DND-41 (cell line): ENCODE results near the gene HOGA1.
A peak's percentile ranks its signal among the peaks of the same experiment; 100 is the strongest.

Source experiments
- ATAC-seq: fragments of 200-7000 bp; cut with Tn5 transposase; 3 replicates; pipeline ENCODE4 v1.9.1; 2021; ENCODE audit warnings: low read depth; ENCODE audit not compliant: insufficient read depth
- DNase-seq: peaks from one replicate; pipeline ENCODE4 v3.0.0-alpha.2; 2020
- H2AFZ ChIP-seq: 2 replicates; pipeline ENCODE4 v1.6.0; 2012; ENCODE audit warnings: low read depth, low read length
- H3K27ac ChIP-seq: 2 replicates; pipeline ENCODE4 v1.5.1; 2012; ENCODE audit warnings: low read length, inconsistent platforms
- H3K27me3 ChIP-seq: fragments of 200-600 bp; sonication (generic); 2 replicates; pipeline ENCODE4 v1.6.0; 2012; ENCODE audit warnings: low read length, mild to moderate bottlenecking, inconsistent platforms; ENCODE audit not compliant: insufficient read depth, poor library complexity
- H3K36me3 ChIP-seq: 2 replicates; pipeline ENCODE4 v1.5.1; 2012; ENCODE audit warnings: low read length, inconsistent platforms; ENCODE audit not compliant: insufficient read depth
- H3K4me1 ChIP-seq: 2 replicates; pipeline ENCODE4 v1.5.1; 2012; ENCODE audit warnings: mild to moderate bottlenecking, low read length; ENCODE audit not compliant: insufficient read depth
- H3K4me2 ChIP-seq: 2 replicates; pipeline ENCODE4 v1.6.0; 2012; ENCODE audit warnings: mild to moderate bottlenecking, moderate library complexity, low read length, inconsistent platforms; ENCODE audit not compliant: insufficient read depth
- H3K4me3 ChIP-seq, 2 experiments: fragments of 200-600 bp in 1 of 2; shearing (Covaris generic) in 1 of 2; 2 replicates each; pipeline ENCODE4 v1.5.1; 2012 to 2016; ENCODE audit warnings: inconsistent platforms in 2 of 2, low read length in 2 of 2, mild to moderate bottlenecking in 2 of 2, low read depth in 1 of 2, moderate library complexity in 1 of 2
- H3K79me2 ChIP-seq: 2 replicates; pipeline ENCODE4 v1.6.0; 2012; ENCODE audit warnings: low read length, inconsistent platforms; ENCODE audit not compliant: insufficient read depth
- H3K9ac ChIP-seq: 2 replicates; pipeline ENCODE4 v1.6.0; 2012; ENCODE audit warnings: low read depth, mild to moderate bottlenecking, inconsistent platforms, low read length, moderate library complexity
- H3K9me3 ChIP-seq: 2 replicates; pipeline ENCODE4 v1.5.1; 2012; ENCODE audit warnings: low read length, moderate library complexity, mild to moderate bottlenecking, inconsistent platforms; ENCODE audit not compliant: insufficient read depth, severe bottlenecking
- H4K20me1 ChIP-seq: 2 replicates; pipeline ENCODE4 v1.6.0; 2012; ENCODE audit warnings: low read length; ENCODE audit not compliant: insufficient read depth
- CTCF ChIP-seq: IDR thresholded peaks from 2 replicates; pipeline ENCODE4 v1.5.1; 2012; ENCODE audit warnings: borderline replicate concordance, low read length, moderate library complexity, mild to moderate bottlenecking; ENCODE audit not compliant: poor library complexity, severe bottlenecking; ENCODE audit errors: extremely low read depth
- EZH2 ChIP-seq: IDR thresholded peaks from 3 replicates; pipeline ENCODE4 v1.6.1; 2012; ENCODE audit warnings: borderline replicate concordance, low read depth, mild to moderate bottlenecking, moderate library complexity, low read length, inconsistent platforms; ENCODE audit not compliant: severe bottlenecking

The HOGA1 gene

DNA sequence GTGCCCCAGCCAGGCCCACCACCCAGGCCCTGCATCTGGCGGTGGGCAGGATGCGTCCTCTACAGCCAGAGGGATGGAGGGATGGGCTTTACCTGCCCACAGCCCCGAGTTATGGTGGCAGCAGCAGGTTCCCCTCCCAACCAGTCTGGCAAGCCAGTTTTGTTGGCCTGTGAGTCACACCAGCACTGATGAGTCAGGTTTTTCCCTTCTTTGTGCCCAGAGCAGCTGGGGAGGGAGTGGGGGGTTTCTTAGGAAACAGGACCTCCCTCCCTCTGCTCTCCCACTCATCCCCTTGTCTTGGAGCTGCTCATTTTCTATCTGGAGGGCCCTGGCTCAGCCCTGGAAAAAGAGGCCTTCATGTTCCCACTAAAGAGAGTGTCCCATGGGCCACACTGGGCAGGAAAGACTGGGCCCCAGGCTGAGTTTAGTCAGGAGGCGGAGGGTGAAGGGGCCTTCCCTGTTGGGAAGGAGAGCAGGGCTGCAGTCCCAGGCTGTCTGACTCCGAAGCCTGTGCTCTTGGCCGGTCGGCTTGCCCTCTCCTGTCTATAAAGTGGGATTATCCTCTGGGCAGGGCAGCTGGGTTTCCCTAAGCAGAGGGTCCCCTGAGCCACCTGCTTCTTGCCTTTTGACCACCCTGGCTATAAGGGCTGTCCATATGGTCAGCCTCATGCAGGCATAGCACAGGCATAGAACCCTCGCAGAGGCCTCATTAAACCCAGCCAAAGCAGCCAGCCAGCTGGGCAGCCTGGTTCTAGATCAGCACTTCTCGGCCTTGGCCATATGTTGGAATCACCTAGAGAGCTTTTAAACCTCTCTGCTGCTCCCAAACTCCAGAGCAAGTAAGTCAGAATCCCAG lies 41.8 kb upstream of the HOGA1 start:
- ATAC-seq (no peak), DNase-seq (no peak)
- Histone ChIP-seq H4K20me1 (no peaks in the 10 kb centered on the region), H3K4me1 (no peaks in the 10 kb centered on the region), H3K79me2 (no peaks in the 10 kb centered on the region), H2AFZ (no peak overlapping the region), H3K9me3 (no peaks in the 10 kb centered on the region), H3K4me3 (no peak overlapping the region), H3K36me3 (no peaks in the 10 kb centered on the region), H3K27ac (no peak overlapping the region), H3K4me2 (no peak overlapping the region), H3K9ac (no peak overlapping the region), H3K27me3 (no peaks in the 10 kb centered on the region)
- TF ChIP-seq CTCF (no peak), EZH2 (no peak)

DNA sequence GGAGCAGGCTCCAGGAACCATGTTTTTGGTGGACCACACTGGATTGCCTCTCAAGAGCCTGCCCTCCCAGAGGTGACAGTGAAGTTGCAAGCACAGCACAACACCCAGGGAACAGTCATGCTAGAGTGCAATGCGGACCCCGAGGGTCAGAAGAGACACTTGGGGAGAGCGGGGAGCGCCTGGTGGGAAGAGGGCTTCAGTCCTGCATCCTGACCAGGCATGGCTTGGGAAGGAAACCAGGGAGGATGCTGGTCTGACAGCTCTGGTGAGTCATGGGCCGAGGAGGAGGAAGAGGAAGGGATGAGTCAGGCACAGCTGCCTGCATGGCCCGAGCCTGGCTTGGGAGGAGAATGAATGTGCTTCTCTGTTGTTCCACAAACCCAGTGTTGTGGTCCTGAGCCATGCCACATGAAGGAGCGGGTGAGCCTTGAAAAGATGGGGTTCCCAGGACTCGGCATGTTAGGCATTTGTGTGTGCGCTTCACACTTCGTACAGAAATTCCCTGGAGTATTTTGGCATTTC lies 41.1 kb upstream of the HOGA1 start:
- ATAC-seq (peak; percentile 42; the same call in 2 of the 3 replicates), DNase-seq (peak; percentile 7)
- Histone ChIP-seq H3K4me3 (no peak overlapping the region), H3K4me2 (no peak overlapping the region), H3K27ac (no peak overlapping the region), H4K20me1 (no peaks in the 10 kb centered on the region), H3K4me1 (no peaks in the 10 kb centered on the region), H2AFZ (no peak overlapping the region), H3K79me2 (no peaks in the 10 kb centered on the region), H3K27me3 (no peaks in the 10 kb centered on the region), H3K9me3 (no peaks in the 10 kb centered on the region), H3K9ac (no peak overlapping the region), H3K36me3 (no peaks in the 10 kb centered on the region)
- TF ChIP-seq EZH2 (no peak), CTCF (no peak)

- H3K4me3 ChIP-seq = no peak overlapping the region
- no peaks in the 10 kb centered on the region for H4K20me1 ChIP-seq
- TF ChIP-seq EZH2 = no peak
- TF ChIP-seq CTCF = no peak
- no peak for ATAC-seq
- no peak for DNase-seq
- H3K27ac ChIP-seq = no peak overlapping the region
- no peak overlapping the region for H2AFZ ChIP-seq
- H3K36me3 ChIP-seq = no peaks in the 10 kb centered on the region
- no peaks in the 10 kb centered on the region for H3K4me1 ChIP-seq
- H3K27me3 ChIP-seq = no peaks in the 10 kb centered on the region
- no peak overlapping the region for H3K9ac ChIP-seq
- no peak overlapping the region for H3K4me2 ChIP-seq
- no peaks in the 10 kb centered on the region for H3K79me2 ChIP-seq
- H3K9me3 ChIP-seq = no peaks in the 10 kb centered on the region
These were observed 37.5 kb upstream of the HOGA1 start for GRCh38 chr10:97546456-97547270.
